ENCODE data around the gene RNF114. TPM values are rescaled to one million over a fixed set of nuclear protein-coding genes. Genes with fewer than 3 reads are reported as not detected.

The RNF114 gene
- polyA plus RNA-seq, 1 of the 3 experiments (the other 2 are of a cell fraction) = 55.0 TPM

DNA sequence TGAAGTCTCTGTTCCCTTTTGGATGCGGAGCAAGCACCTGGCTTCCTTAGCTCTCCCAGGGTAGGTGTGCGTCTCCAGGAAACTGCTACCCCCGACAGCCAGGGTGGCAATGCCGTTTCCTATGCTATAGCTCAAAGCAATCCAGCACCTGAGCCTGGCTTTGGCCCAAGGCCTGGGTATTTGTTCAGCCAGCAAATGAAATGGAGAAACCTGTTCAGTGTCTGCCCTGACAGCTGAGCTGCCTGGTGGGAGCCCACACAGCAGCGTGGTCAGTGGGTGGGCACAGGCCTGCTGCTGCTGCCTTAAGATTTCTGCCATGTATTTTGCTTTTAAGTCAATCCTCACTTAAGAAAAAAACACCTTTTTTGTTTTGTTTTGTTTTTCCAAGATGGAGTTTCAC, 34.6 kb upstream of the RNF114 start:
- Histone ChIP-seq H3K9me2 (no peaks in the 10 kb centered on the region), H3K79me2 (ENCODE audit: insufficient read depth) (no peaks in the 10 kb centered on the region), H3F3A (replicated peaks; ENCODE audit: insufficient read depth) (no peaks in the 10 kb centered on the region), H3K27ac (ENCODE audit: low read depth in 2 of 2, low read length in 1 of 2) (no peak overlapping the region), H3K4me1 (ENCODE audit: control insufficient read depth in 1 of 2, insufficient read depth in 2 of 2, low read depth in 1 of 2, low read length in 1 of 2) (peaks cover 0 to 10% of the 10 kb centered on the region in 2 experiments; a peak in 1 of 4 replicates), H2AFZ (ENCODE audit: low read depth) (no peak overlapping the region), H3K27me3 (ENCODE audit: insufficient read depth) (no peaks in the 10 kb centered on the region), H3K36me3 (replicated peaks in 1 of 2; ENCODE audit: control insufficient read depth in 1 of 2, insufficient read depth in 2 of 2, low read length in 1 of 2) (peaks cover 9 to 31% of the 10 kb centered on the region in 2 experiments), H3K4me3 (ENCODE audit: low read depth in 2 of 2, low read length in 1 of 2) (no peak overlapping the region), H3K4me2 (no peak overlapping the region), H3K9me3 (no peaks in the 10 kb centered on the region), H4K20me1 (ENCODE audit: insufficient read depth) (no peaks in the 10 kb centered on the region), H3K9ac (no peak overlapping the region)
- no peak for DNase-seq
- 63% methylated on average over 5 of the region's 5 CpGs for WGBS (ENCODE audit: low lambda C conversion rate)
- 0 out of 4 replicates have a peak, but pooled peaks of 1 of the 2 experiments have one; percentile 19 for TF ChIP-seq EP300 (IDR thresholded peaks at IDR 0.05; ENCODE audit: borderline replicate concordance in 1 of 2, low read depth in 1 of 2, low read length in 1 of 2)
- TF ChIP-seq, protein P1, sequence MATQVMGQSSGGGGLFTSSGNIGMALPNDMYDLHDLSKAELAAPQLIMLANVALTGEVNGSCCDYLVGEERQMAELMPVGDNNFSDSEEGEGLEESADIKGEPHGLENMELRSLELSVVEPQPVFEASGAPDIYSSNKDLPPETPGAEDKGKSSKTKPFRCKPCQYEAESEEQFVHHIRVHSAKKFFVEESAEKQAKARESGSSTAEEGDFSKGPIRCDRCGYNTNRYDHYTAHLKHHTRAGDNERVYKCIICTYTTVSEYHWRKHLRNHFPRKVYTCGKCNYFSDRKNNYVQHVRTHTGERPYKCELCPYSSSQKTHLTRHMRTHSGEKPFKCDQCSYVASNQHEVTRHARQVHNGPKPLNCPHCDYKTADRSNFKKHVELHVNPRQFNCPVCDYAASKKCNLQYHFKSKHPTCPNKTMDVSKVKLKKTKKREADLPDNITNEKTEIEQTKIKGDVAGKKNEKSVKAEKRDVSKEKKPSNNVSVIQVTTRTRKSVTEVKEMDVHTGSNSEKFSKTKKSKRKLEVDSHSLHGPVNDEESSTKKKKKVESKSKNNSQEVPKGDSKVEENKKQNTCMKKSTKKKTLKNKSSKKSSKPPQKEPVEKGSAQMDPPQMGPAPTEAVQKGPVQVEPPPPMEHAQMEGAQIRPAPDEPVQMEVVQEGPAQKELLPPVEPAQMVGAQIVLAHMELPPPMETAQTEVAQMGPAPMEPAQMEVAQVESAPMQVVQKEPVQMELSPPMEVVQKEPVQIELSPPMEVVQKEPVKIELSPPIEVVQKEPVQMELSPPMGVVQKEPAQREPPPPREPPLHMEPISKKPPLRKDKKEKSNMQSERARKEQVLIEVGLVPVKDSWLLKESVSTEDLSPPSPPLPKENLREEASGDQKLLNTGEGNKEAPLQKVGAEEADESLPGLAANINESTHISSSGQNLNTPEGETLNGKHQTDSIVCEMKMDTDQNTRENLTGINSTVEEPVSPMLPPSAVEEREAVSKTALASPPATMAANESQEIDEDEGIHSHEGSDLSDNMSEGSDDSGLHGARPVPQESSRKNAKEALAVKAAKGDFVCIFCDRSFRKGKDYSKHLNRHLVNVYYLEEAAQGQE (IDR thresholded peaks at IDR 0.05; ENCODE audit: low read depth, low read length) = no peak
- ChIA-PET CTCF (interaction anchor here (1.4 to 2.7 kb wide), 2 partner anchors 10 to 13 kb away, joined by 3 to 25 read pairs; no protein-coding TSS in a partner anchor), POLR2A (no interaction called here)

DNA sequence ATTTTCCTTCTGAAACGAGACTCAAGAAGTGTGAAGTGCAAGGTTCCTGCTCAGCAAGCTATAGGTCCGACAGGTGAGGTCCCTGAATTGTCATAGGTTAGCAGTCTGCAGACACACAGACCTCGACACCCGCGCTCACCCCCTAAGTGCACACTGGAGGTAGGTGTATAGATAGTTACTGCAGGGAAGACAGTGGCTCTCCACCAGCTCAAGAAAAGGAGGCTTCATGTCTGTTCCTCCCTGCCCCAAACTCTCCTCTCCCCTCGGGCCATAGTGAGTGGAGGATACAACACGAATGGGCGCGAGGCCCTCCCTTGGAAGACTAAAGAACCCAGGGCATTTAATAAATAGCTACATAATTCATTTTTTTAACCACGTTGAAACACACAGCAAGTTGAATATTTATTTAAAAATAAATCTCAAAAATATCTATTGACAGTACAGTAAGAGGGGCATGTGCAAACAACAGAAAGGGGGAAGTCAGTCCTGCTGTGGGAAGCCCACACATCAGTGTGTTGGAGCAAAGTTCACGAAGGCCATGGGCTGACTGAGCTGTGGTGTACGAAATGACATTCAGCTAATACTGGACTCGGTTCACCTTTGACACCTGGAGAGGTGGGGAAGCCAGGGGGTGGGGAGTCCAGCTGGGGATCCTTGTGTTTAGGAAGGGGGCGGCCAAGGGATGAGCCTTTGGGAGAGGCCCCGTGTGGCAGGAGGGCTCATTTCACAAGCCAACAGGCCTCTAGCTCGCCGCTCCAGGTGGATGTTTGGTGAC, 31.6 kb upstream of the RNF114 start:
- H3K27me3 ChIP-seq (ENCODE audit: insufficient read depth) = no peaks in the 10 kb centered on the region
- peaks cover 9% of the 10 kb centered on the region for H3K79me2 ChIP-seq (ENCODE audit: insufficient read depth)
- H3K36me3 ChIP-seq (replicated peaks in 1 of 2; ENCODE audit: control insufficient read depth in 1 of 2, insufficient read depth in 2 of 2, low read length in 1 of 2) = peaks cover 9 to 46% of the 10 kb centered on the region in 2 experiments
- no peak for DNase-seq
- H3K9ac ChIP-seq = no peak overlapping the region
- peaks cover 0 to 10% of the 10 kb centered on the region in 2 experiments; a peak in 1 of 4 replicates for H3K4me1 ChIP-seq (ENCODE audit: control insufficient read depth in 1 of 2, insufficient read depth in 2 of 2, low read depth in 1 of 2, low read length in 1 of 2)
- ChIA-PET POLR2A (no interaction called here), CTCF (interaction anchor here (0.8 to 5.8 kb wide), 5 partner anchors 8 to 362 kb away, joined by 3 to 32 read pairs (median 4); no protein-coding TSS in a partner anchor)
- H4K20me1 ChIP-seq (ENCODE audit: insufficient read depth) = peaks cover 2% of the 10 kb centered on the region; the same call in 1 of the 2 replicates
- H2AFZ ChIP-seq (ENCODE audit: low read depth) = no peak overlapping the region
- no peak overlapping the region for H3K4me3 ChIP-seq (ENCODE audit: low read depth in 2 of 2, low read length in 1 of 2)
- H3K27ac ChIP-seq (ENCODE audit: low read depth in 2 of 2, low read length in 1 of 2) = no peak overlapping the region
- H3K9me3 ChIP-seq = no peaks in the 10 kb centered on the region
- no peaks in the 10 kb centered on the region for H3K9me2 ChIP-seq
- WGBS (ENCODE audit: low lambda C conversion rate) = 92% methylated on average over 16 of the region's 17 CpGs
- no peaks in the 10 kb centered on the region for H3F3A ChIP-seq (replicated peaks; ENCODE audit: insufficient read depth)
- no peak overlapping the region for H3K4me2 ChIP-seq
- TF ChIP-seq POLR2AphosphoS5 (IDR thresholded peaks at IDR 0.05; ENCODE audit: low read depth, low read length) (no peak), FOXM1 (IDR thresholded peaks at IDR 0.05; ENCODE audit: low read depth) (no peak), TAF1 (IDR thresholded peaks at IDR 0.05; ENCODE audit: borderline replicate concordance, low read depth, low read length) (no peak), GABPA (IDR thresholded peaks at IDR 0.05; ENCODE audit: low read depth) (no peak), TCF12 (IDR thresholded peaks at IDR 0.05) (no peak), NFIC (IDR thresholded peaks at IDR 0.05; ENCODE audit: borderline replicate concordance) (no peak), CHD2 (IDR thresholded peaks at IDR 0.05; ENCODE audit: low read length, partially characterized antibody) (no peak), EP300 (IDR thresholded peaks at IDR 0.05; ENCODE audit: borderline replicate concordance in 1 of 2, low read depth in 1 of 2, low read length in 1 of 2) (no peak), SMC3 (IDR thresholded peaks at IDR 0.05; ENCODE audit: low read depth, low read length) (no peak), TEAD4 (IDR thresholded peaks at IDR 0.05; ENCODE audit: borderline replicate concordance, insufficient read depth) (no peak), RCOR1 (IDR thresholded peaks at IDR 0.05; ENCODE audit: low read length) (no peak), EZH2phosphoT487 (IDR thresholded peaks at IDR 0.05; ENCODE audit: borderline replicate concordance, low read depth) (no peak)
- TF ChIP-seq, protein P1 (IDR thresholded peaks at IDR 0.05; ENCODE audit: low read depth, low read length) = no peak
- TF ChIP-seq, protein P2, sequence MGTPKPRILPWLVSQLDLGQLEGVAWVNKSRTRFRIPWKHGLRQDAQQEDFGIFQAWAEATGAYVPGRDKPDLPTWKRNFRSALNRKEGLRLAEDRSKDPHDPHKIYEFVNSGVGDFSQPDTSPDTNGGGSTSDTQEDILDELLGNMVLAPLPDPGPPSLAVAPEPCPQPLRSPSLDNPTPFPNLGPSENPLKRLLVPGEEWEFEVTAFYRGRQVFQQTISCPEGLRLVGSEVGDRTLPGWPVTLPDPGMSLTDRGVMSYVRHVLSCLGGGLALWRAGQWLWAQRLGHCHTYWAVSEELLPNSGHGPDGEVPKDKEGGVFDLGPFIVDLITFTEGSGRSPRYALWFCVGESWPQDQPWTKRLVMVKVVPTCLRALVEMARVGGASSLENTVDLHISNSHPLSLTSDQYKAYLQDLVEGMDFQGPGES (IDR thresholded peaks at IDR 0.05; ENCODE audit: low read depth, low read length) = no peak
- TF ChIP-seq, protein P3, sequence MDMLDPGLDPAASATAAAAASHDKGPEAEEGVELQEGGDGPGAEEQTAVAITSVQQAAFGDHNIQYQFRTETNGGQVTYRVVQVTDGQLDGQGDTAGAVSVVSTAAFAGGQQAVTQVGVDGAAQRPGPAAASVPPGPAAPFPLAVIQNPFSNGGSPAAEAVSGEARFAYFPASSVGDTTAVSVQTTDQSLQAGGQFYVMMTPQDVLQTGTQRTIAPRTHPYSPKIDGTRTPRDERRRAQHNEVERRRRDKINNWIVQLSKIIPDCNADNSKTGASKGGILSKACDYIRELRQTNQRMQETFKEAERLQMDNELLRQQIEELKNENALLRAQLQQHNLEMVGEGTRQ (IDR thresholded peaks at IDR 0.05; ENCODE audit: borderline replicate concordance, low read depth, low read length) = no peak
